ENCODE data around the gene CEP131.

GRCh38 chr17:81233811-81234505 lies 11.2 kb upstream of the CEP131 start:
- TF ChIP-seq CTCF (IDR thresholded peaks at IDR 0.05; ENCODE audit: insufficient read depth, low read length) (no peak), SPI1 (IDR thresholded peaks at IDR 0.05; ENCODE audit: borderline replicate concordance, low read depth) (no peak), REST (IDR thresholded peaks at IDR 0.05; ENCODE audit: insufficient replicate concordance, low read depth) (no peak), POLR2AphosphoS5 (IDR thresholded peaks at IDR 0.05; ENCODE audit: low read depth) (no peak), GABPA (IDR thresholded peaks at IDR 0.05; ENCODE audit: low read depth) (no peak)

Measured in HL-60 (cell line).